Measurements from ENCODE around the gene ZNF385B.

- no peak for TF ChIP-seq POLR2A (IDR thresholded peaks at IDR 0.05)
- no peak for TF ChIP-seq CTCF (IDR thresholded peaks at IDR 0.05)
These were observed 67.5 kb downstream of the ZNF385B start for GRCh38 chr2:179793902-179794301.

All from adrenal gland (tissue), 5 donors.